HEK293 (cell line): ENCODE results near the gene FLNC.

ENCODE experiments used
- CTCF ChIP-seq: fragments of 450-650 bp; formaldehyde crosslinking; IDR thresholded peaks from 2 replicates; pipeline ENCODE4 v1.5.1; 2016; ENCODE audit warnings: missing biosample characterization, missing genetic modification characterization
- ZNF248 ChIP-seq: fragments of 450-650 bp; formaldehyde crosslinking; IDR thresholded peaks from 2 replicates; pipeline ENCODE4 v1.5.1; 2017; ENCODE audit warnings: missing biosample characterization, missing genetic modification characterization
- TF ChIP-seq, protein P1 (sequence below): fragments of 450-650 bp; formaldehyde crosslinking; IDR thresholded peaks from 2 replicates; pipeline ENCODE4 v1.5.1; 2016; ENCODE audit warnings: missing biosample characterization, missing genetic modification characterization, low read depth
- TF ChIP-seq, protein P2 (sequence below): fragments of 450-650 bp; formaldehyde crosslinking; IDR thresholded peaks from 2 replicates; pipeline ENCODE4 v1.5.1; 2017; ENCODE audit warnings: missing biosample characterization, mild to moderate bottlenecking, missing genetic modification characterization, moderate library complexity

DNA sequence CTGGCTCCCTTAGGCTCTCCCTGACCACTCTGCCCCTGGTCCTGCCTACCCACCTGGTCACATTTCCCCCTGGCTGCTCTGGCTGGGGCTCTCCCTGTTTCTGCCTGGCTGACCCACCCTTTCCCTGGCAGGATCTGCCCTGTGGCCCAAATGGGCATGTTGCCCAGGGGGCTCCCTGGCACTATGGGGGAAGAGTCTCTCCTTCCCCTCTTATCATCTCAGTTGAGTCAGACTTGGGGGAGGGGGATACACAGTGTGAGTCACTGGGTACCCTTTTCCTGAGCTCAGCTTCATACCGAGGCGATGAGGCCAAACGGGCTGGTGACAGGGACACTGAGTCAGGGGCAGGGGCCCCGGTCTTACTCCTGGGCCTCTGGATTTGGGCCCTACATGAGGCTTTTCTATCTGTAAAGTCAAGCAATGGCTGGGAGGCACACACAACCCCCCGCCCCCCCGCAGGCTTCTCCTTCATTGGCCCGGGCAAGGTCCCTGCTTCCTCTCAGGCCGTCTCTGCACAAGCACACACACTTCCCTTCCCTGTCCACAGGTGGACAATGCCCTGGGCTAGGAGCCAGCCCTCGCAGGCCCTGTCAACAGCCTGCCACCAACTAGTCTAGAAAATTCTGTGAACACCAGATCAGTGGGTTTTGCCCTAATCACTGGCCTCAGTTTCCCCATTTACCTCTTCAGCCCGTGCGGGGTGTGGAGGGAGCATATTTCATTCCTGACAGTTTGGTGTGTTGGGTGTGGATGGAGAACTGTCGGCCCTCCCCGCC is 627 bp upstream of the FLNC start:
- TF ChIP-seq, protein P1, sequence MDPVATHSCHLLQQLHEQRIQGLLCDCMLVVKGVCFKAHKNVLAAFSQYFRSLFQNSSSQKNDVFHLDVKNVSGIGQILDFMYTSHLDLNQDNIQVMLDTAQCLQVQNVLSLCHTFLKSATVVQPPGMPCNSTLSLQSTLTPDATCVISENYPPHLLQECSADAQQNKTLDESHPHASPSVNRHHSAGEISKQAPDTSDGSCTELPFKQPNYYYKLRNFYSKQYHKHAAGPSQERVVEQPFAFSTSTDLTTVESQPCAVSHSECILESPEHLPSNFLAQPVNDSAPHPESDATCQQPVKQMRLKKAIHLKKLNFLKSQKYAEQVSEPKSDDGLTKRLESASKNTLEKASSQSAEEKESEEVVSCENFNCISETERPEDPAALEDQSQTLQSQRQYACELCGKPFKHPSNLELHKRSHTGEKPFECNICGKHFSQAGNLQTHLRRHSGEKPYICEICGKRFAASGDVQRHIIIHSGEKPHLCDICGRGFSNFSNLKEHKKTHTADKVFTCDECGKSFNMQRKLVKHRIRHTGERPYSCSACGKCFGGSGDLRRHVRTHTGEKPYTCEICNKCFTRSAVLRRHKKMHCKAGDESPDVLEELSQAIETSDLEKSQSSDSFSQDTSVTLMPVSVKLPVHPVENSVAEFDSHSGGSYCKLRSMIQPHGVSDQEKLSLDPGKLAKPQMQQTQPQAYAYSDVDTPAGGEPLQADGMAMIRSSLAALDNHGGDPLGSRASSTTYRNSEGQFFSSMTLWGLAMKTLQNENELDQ (tag by site-specific recombination), result no peak
- TF ChIP-seq, protein P2, sequence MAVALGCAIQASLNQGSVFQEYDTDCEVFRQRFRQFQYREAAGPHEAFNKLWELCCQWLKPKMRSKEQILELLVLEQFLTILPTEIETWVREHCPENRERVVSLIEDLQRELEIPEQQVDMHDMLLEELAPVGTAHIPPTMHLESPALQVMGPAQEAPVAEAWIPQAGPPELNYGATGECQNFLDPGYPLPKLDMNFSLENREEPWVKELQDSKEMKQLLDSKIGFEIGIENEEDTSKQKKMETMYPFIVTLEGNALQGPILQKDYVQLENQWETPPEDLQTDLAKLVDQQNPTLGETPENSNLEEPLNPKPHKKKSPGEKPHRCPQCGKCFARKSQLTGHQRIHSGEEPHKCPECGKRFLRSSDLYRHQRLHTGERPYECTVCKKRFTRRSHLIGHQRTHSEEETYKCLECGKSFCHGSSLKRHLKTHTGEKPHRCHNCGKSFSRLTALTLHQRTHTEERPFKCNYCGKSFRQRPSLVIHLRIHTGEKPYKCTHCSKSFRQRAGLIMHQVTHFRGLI (tag by site-specific recombination), result no peak
- no peak for TF ChIP-seq CTCF (tag by site-specific recombination)
- TF ChIP-seq ZNF248, result no peak
